ENCODE measurements around the gene RAB3IL1. TPM values are rescaled to one million over a fixed set of nuclear protein-coding genes. Genes with fewer than 3 reads are reported as not detected.

RAB3IL1 gene
- total and polyA plus RNA-seq, 9 of the 15 experiments (the other 6 are each of a cell fraction or from before 2014, with no cell fraction given): 0.15 to 42.6 (median 15.5) TPM

DNA sequence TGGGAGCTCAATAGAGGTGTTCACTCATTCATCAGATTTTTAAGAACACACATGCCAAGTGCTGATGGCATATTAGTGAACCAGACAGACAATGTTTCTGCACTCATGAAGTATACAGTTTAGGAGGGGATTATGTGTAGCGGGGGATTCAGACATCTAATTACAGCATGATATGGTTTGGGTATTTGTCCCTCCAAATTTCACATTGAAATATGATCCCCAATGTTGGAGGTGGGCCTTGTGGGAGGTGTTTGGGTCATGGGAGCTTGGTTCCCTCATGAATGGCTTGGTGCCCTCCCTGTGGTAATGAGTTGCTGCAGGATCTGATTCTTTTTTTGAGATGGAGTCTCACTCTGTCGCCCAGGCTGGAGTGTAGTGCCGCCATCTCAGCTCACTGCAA is 8.9 kb upstream of the RAB3IL1 start:
- Histone ChIP-seq H3K27ac (ENCODE audit: extremely low read depth, low read depth, low read length) (no peak overlapping the region), H3K4me1 (replicated peaks in 1 of 2; ENCODE audit: control insufficient read depth in 2 of 2, insufficient read depth in 2 of 2, low read length in 2 of 2) (peaks cover 19 to 32% of the 10 kb centered on the region in 2 experiments), H2AFZ (ENCODE audit: low read depth, low read length) (no peak overlapping the region), H3K79me2 (ENCODE audit: control insufficient read depth, insufficient read depth, low read length) (no peaks in the 10 kb centered on the region), H3K4me2 (ENCODE audit: insufficient read depth, low read length) (no peak overlapping the region), H4K20me1 (replicated peaks; ENCODE audit: control insufficient read depth, insufficient read depth, low read length) (no peaks in the 10 kb centered on the region), H3K9ac (ENCODE audit: insufficient read depth in 1 of 2, low read depth in 2 of 2, low read length in 2 of 2) (no peak overlapping the region), H3K9me3 (replicated peaks; ENCODE audit: control insufficient read depth, insufficient read depth, low read depth, low read length) (no peaks in the 10 kb centered on the region), H3K36me3 (ENCODE audit: control insufficient read depth, insufficient read depth, low read length) (no peaks in the 10 kb centered on the region), H3K27me3 (ENCODE audit: control insufficient read depth in 2 of 2, insufficient read depth in 2 of 2, low read length in 2 of 2) (no peaks in the 10 kb centered on the region), H3K9me1 (ENCODE audit: control insufficient read depth, insufficient read depth, low read length) (no peaks in the 10 kb centered on the region), H3K4me3 (no peak overlapping the region)
- in situ Hi-C loops (cut with MboI): no loop called here
- DNase-seq (ENCODE audit: extremely low read depth in 1 of 4, low spot score in 3 of 4) (no peak), FAIRE-seq (no peak), ATAC-seq (no peak)
- ChIA-PET POLR2A (interaction anchor here (0.7 kb wide), 1 partner anchor 45 kb away, joined by 3 read pairs; no protein-coding TSS in a partner anchor), CTCF (ENCODE audit: low intra/inter-chr PET ratio) (no interaction called here)
- BruUV-seq (replicated peaks): no TSS peak
- intact Hi-C loops (cut with micrococcal nuclease): no loop called here
- 81% methylated on average over 3 of the region's 3 CpGs for WGBS (ENCODE audit: insufficient coverage, low coverage, missing lambda C conversion rate)
- TF ChIP-seq ZNF668 (CRISPR knock-in tag; IDR thresholded peaks at IDR 0.05) (no peak), THRAP3 (IDR thresholded peaks at IDR 0.05; ENCODE audit: borderline replicate concordance) (no peak), ATF1 (CRISPR knock-in tag; IDR thresholded peaks at IDR 0.05) (no peak), ATF1 (tag; IDR thresholded peaks at IDR 0.05) (no peak), POLR3A (IDR thresholded peaks at IDR 0.05; ENCODE audit: borderline replicate concordance, extremely low read depth, insufficient read depth, insufficient read length) (no peak), ZBTB9 (CRISPR knock-in tag; IDR thresholded peaks at IDR 0.05) (no peak), ZNF695 (CRISPR knock-in tag; IDR thresholded peaks at IDR 0.05) (no peak), CCNT2 (IDR thresholded peaks at IDR 0.05; ENCODE audit: borderline replicate concordance, extremely low read depth, insufficient read length, low read depth, low read length) (no peak), ZNF696 (CRISPR knock-in tag; conservative IDR thresholded peaks at IDR 0.05) (no peak), RFX7 (CRISPR knock-in tag; IDR thresholded peaks at IDR 0.05) (no peak), ZNF324 (CRISPR knock-in tag; IDR thresholded peaks at IDR 0.05) (no peak)
- TF ChIP-seq, protein P1, sequence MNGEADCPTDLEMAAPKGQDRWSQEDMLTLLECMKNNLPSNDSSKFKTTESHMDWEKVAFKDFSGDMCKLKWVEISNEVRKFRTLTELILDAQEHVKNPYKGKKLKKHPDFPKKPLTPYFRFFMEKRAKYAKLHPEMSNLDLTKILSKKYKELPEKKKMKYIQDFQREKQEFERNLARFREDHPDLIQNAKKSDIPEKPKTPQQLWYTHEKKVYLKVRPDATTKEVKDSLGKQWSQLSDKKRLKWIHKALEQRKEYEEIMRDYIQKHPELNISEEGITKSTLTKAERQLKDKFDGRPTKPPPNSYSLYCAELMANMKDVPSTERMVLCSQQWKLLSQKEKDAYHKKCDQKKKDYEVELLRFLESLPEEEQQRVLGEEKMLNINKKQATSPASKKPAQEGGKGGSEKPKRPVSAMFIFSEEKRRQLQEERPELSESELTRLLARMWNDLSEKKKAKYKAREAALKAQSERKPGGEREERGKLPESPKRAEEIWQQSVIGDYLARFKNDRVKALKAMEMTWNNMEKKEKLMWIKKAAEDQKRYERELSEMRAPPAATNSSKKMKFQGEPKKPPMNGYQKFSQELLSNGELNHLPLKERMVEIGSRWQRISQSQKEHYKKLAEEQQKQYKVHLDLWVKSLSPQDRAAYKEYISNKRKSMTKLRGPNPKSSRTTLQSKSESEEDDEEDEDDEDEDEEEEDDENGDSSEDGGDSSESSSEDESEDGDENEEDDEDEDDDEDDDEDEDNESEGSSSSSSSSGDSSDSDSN (IDR thresholded peaks at IDR 0.05; ENCODE audit: borderline replicate concordance in 1 of 2, low read depth in 2 of 2, low read length in 2 of 2): no peak

All from K562 (cell line).